ENCODE results near the gene F7.

F7 gene

GRCh38 chr13:113115363-113116205 lies 10.0 kb downstream of the F7 start:
- Mint-ChIP-seq H3K27me3 (peaks cover 7% of the 10 kb centered on the region), H3K4me3 (no peak overlapping the region), H3K9me3 (no peaks in the 10 kb centered on the region), H3K27ac (no peak overlapping the region), H3K4me1 (no peaks in the 10 kb centered on the region)
- DNase-seq: no peak
- no peak for ATAC-seq

GRCh38 chr13:113116206-113116800 lies 10.7 kb downstream of the F7 start:
- DNase-seq (no peak), ATAC-seq (no peak)
- no peaks in the 10 kb centered on the region for H3K4me1 Mint-ChIP-seq
- no peak overlapping the region for H3K4me3 Mint-ChIP-seq
- no peak overlapping the region for H3K27ac Mint-ChIP-seq
- H3K27me3 Mint-ChIP-seq: no peaks in the 10 kb centered on the region
- no peaks in the 10 kb centered on the region for H3K9me3 Mint-ChIP-seq

GRCh38 chr13:113116871-113117271 lies 11.3 kb downstream of the F7 start:
- no peak for ATAC-seq
- no peaks in the 10 kb centered on the region for H3K4me1 Mint-ChIP-seq
- no peak for DNase-seq
- no peaks in the 10 kb centered on the region for H3K9me3 Mint-ChIP-seq
- H3K27ac Mint-ChIP-seq: no peak overlapping the region
- H3K4me3 Mint-ChIP-seq: no peak overlapping the region
- no peaks in the 10 kb centered on the region for H3K27me3 Mint-ChIP-seq

- no peak for ATAC-seq
These were observed 11.8 kb downstream of the F7 start for GRCh38 chr13:113117335-113117872.

GRCh38 chr13:113117911-113118260 lies 12.3 kb downstream of the F7 start:
- Mint-ChIP-seq H3K27ac (no peak overlapping the region), H3K4me3 (no peak overlapping the region), H3K9me3 (no peaks in the 10 kb centered on the region), H3K27me3 (peaks cover 4% of the 10 kb centered on the region), H3K4me1 (no peaks in the 10 kb centered on the region)
- ATAC-seq (no peak), DNase-seq (no peak)

More at GRCh38 chr13:113117335-113117872, 11.8 kb downstream of the F7 start:
- no peaks in the 10 kb centered on the region for H3K4me1 Mint-ChIP-seq
- no peak for DNase-seq
- H3K4me3 Mint-ChIP-seq: no peak overlapping the region
- H3K9me3 Mint-ChIP-seq: no peaks in the 10 kb centered on the region
- no peaks in the 10 kb centered on the region for H3K27me3 Mint-ChIP-seq
- no peak overlapping the region for H3K27ac Mint-ChIP-seq

GRCh38 chr13:113118261-113119021 lies 12.8 kb downstream of the F7 start:
- no peaks in the 10 kb centered on the region for H3K4me1 Mint-ChIP-seq
- no peaks in the 10 kb centered on the region for H3K9me3 Mint-ChIP-seq
- H3K27ac Mint-ChIP-seq: no peak overlapping the region
- ATAC-seq (no peak), DNase-seq (no peak)
- peaks cover 10% of the 10 kb centered on the region for H3K27me3 Mint-ChIP-seq
- H3K4me3 Mint-ChIP-seq: no peak overlapping the region

GRCh38 chr13:113119166-113119821 lies 13.7 kb downstream of the F7 start:
- ATAC-seq (no peak), DNase-seq (no peak)
- Mint-ChIP-seq H3K4me1 (no peaks in the 10 kb centered on the region), H3K27ac (no peak overlapping the region), H3K9me3 (no peaks in the 10 kb centered on the region), H3K27me3 (peaks cover 10% of the 10 kb centered on the region), H3K4me3 (no peak overlapping the region)

- Mint-ChIP-seq H3K4me3 (no peak overlapping the region), H3K27ac (no peak overlapping the region), H3K4me1 (no peaks in the 10 kb centered on the region), H3K9me3 (no peaks in the 10 kb centered on the region), H3K27me3 (peaks cover 10% of the 10 kb centered on the region)
- no peak for DNase-seq
- ATAC-seq: no peak
These were observed 14.2 kb downstream of the F7 start for GRCh38 chr13:113119822-113120189.

GRCh38 chr13:113120300-113121182 lies 14.9 kb downstream of the F7 start:
- no peak overlapping the region for H3K27ac Mint-ChIP-seq
- no peaks in the 10 kb centered on the region for H3K4me1 Mint-ChIP-seq
- H3K27me3 Mint-ChIP-seq: peaks cover 13% of the 10 kb centered on the region
- no peaks in the 10 kb centered on the region for H3K9me3 Mint-ChIP-seq
- H3K4me3 Mint-ChIP-seq: no peak overlapping the region
- DNase-seq (no peak), ATAC-seq (no peak)

- Mint-ChIP-seq H3K27me3 (peaks cover 21% of the 10 kb centered on the region), H3K4me3 (no peak overlapping the region), H3K27ac (no peak overlapping the region), H3K4me1 (no peaks in the 10 kb centered on the region), H3K9me3 (no peaks in the 10 kb centered on the region)
- no peak for ATAC-seq
- DNase-seq: no peak
These were observed 15.8 kb downstream of the F7 start for GRCh38 chr13:113121183-113121927.

- H3K9me3 Mint-ChIP-seq: no peaks in the 10 kb centered on the region
- peaks cover 28% of the 10 kb centered on the region for H3K27me3 Mint-ChIP-seq
- H3K4me1 Mint-ChIP-seq: no peaks in the 10 kb centered on the region
- H3K4me3 Mint-ChIP-seq: no peak overlapping the region
- ATAC-seq (no peak), DNase-seq (no peak)
- H3K27ac Mint-ChIP-seq: no peak overlapping the region
These were observed 16.4 kb downstream of the F7 start for GRCh38 chr13:113121928-113122471.

GRCh38 chr13:113122550-113123225 lies 17.1 kb downstream of the F7 start, which contains the start of gene F10:
TSS of gene F10 (plus strand) at chr13:113122799. CDS start at chr13:113122856, 57 bp downstream.
- no peak for ATAC-seq
- Mint-ChIP-seq H3K4me1 (no peaks in the 10 kb centered on the region), H3K27ac (peak within 1 kb of the TSS; percentile 21 to 86), H3K27me3 (peaks cover 35% of the 10 kb centered on the region), H3K4me3 (no peak within 1 kb of the TSS), H3K9me3 (no peaks in the 10 kb centered on the region)
- no peak for DNase-seq
